ENCODE results near the gene FEN1.

DNA sequence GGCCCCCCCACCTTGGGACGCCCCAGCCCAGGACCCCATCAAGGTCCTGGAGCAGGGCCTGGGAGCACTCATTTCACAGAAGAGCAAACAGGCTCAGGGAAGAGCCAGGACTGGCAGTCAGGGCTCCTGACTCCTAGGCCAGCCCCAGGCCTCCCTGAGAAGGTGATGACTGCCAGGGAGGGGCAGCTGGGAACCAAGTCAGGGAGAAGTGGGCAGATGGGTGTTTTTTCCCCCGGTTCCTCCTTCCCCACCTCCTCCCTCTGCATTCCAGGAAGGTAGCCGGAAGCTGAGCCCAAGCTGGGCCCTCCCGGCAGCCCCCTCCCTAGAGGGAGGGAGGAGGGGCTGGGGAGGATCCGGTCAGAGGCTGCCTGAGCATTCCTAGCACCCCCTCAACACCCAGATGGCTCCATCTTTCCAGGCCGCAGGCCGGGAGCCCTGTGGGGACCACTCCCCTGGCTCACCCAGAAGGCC lies 20.7 kb upstream of the FEN1 start:
- TF ChIP-seq RAD21 (IDR thresholded peaks at IDR 0.05 in 1 of 2, conservative IDR thresholded peaks at IDR 0.05 in 1 of 2; ENCODE audit: low read depth in 2 of 2, low read length in 2 of 2), result no peak
- TF ChIP-seq NRF1 (IDR thresholded peaks at IDR 0.05; ENCODE audit: low read depth, low read length), result no peak
- TF ChIP-seq CHD1 (IDR thresholded peaks at IDR 0.05; ENCODE audit: low read depth, low read length), result no peak
- TF ChIP-seq JUN (IDR thresholded peaks at IDR 0.05; ENCODE audit: low read depth, low read length), result no peak
